Measurements from ENCODE around the gene CSDE1. TPM values are rescaled to one million over a fixed set of nuclear protein-coding genes. Genes with fewer than 3 reads are reported as not detected.

CSDE1 gene
- total and polyA plus RNA-seq, 2 donors (not counting 3 experiments of a cell fraction or from before 2014, with no cell fraction given): 129 to 492 TPM

DNA sequence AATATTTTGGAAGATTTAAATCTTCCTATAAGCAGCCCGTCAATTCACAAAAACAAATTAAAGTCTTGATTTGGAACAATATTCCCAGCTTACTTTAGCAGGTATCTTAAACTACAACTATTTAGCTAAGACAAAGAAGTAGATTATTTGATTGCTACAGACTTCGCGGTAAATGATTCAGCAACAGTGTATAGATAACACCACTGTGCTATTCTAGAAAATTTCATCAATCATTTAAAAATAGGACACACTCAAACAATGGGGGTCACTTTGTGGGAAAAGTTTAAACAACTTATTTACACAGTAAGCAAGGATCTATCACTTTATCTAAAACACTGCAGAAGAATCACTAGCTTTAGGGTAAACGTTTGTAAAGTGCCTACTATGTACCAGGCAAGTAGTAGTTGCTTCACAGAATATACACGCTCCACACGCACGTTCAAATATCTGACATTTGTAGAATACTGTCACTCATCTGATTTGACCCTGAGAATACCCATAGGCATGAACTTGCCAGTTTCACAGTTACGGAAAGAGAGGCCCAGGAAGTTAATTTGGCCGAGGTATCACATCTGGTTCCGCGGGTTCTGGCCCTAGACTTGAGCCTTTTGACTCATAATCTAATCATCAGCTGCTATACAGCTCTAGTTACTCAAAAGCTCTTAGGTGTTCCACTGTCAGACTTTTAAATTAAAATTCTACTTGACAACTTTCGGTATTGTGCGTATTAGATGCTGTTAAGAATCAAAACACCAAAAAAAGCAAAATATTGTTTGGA, 88.8 kb downstream of the CSDE1 start:
- no peak for DNase-seq (ENCODE audit: low read depth, low spot score)
- Histone ChIP-seq H3K36me3 (ENCODE audit: control insufficient read depth in 2 of 2, extremely low read depth in 1 of 2, insufficient read depth in 2 of 2, low read length in 2 of 2) (no peaks in the 10 kb centered on the region), H3K9me3 (replicated peaks; ENCODE audit: control insufficient read depth, insufficient read depth, low read length) (no peaks in the 10 kb centered on the region), H3K4me2 (ENCODE audit: insufficient read depth, low read length) (peak overlapping the region; percentile 91), H3K27ac (ENCODE audit: insufficient read depth, low read depth, low read length) (no peak overlapping the region), H3K79me2 (ENCODE audit: control insufficient read depth, insufficient read depth, low read length) (no peaks in the 10 kb centered on the region), H3K9me1 (replicated peaks; ENCODE audit: control insufficient read depth, extremely low read depth, insufficient read depth, low read length) (no peaks in the 10 kb centered on the region), H2AFZ (ENCODE audit: low read depth, low read length) (peak overlapping the region; percentile 97), H3K27me3 (ENCODE audit: control insufficient read depth in 2 of 2, insufficient read depth in 2 of 2, low read length in 2 of 2) (peaks cover 4 to 13% of the 10 kb centered on the region in 2 experiments), H3K4me1 (ENCODE audit: control insufficient read depth, extremely low read depth, insufficient read depth, low read length) (peaks cover 11% of the 10 kb centered on the region), H3K9ac (replicated peaks; ENCODE audit: extremely low read depth, insufficient read depth, low read length) (peak overlapping the region; percentile 3), H4K20me1 (replicated peaks; ENCODE audit: control insufficient read depth, extremely low read depth, insufficient read depth, low read length) (no peaks in the 10 kb centered on the region), H3K4me3 (replicated peaks in 1 of 3; ENCODE audit: insufficient read depth in 1 of 3, low read depth in 1 of 3, low read length in 3 of 3) (peak overlapping the region; percentile 56 to 65 (median 62))
- ChIA-PET POLR2A (no interaction called here), CTCF (interaction anchor here (1.2 to 1.5 kb wide), 5 partner anchors 9 to 386 kb away, joined by 3 to 8 read pairs (median 5); no protein-coding TSS in a partner anchor)
- TF ChIP-seq, protein P1, sequence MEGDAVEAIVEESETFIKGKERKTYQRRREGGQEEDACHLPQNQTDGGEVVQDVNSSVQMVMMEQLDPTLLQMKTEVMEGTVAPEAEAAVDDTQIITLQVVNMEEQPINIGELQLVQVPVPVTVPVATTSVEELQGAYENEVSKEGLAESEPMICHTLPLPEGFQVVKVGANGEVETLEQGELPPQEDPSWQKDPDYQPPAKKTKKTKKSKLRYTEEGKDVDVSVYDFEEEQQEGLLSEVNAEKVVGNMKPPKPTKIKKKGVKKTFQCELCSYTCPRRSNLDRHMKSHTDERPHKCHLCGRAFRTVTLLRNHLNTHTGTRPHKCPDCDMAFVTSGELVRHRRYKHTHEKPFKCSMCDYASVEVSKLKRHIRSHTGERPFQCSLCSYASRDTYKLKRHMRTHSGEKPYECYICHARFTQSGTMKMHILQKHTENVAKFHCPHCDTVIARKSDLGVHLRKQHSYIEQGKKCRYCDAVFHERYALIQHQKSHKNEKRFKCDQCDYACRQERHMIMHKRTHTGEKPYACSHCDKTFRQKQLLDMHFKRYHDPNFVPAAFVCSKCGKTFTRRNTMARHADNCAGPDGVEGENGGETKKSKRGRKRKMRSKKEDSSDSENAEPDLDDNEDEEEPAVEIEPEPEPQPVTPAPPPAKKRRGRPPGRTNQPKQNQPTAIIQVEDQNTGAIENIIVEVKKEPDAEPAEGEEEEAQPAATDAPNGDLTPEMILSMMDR (IDR thresholded peaks at IDR 0.05; ENCODE audit: extremely low read depth in 1 of 2, insufficient read depth in 1 of 2, low read depth in 1 of 2, low read length in 2 of 2): no peak
- TF ChIP-seq GATA2 (IDR thresholded peaks at IDR 0.05; ENCODE audit: insufficient read depth, insufficient read length, low read depth, low read length): no peak
- dilution Hi-C loops (cut with MboI; ENCODE audit: extremely low pct_ligation_motif_present, low sequenced_read_pairs): no loop called here
- no TSS peak for BruUV-seq (replicated peaks)
- no peak for FAIRE-seq
- intact Hi-C loops (cut with micrococcal nuclease): no loop called here

DNA sequence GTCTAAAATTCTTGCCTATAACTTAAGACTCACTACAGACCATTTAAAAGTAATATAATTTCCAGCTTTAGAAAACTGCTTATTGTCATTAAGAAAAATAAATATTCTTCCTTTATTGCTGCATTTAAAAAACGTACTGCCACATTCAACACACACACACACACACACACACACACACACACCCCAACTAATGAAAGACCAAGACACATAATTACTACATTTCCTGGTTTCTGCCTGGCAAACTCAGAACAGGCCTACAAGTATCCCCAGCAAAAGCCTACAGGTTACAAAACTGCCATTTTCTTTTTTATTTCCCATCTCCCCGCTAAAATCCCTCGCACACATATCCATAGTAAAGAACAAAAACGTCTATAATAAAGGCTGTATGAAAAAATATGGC, 89.4 kb downstream of the CSDE1 start:
- no peaks in the 10 kb centered on the region for H3K9me1 ChIP-seq (replicated peaks; ENCODE audit: control insufficient read depth, extremely low read depth, insufficient read depth, low read length)
- H3K4me3 ChIP-seq (replicated peaks in 1 of 3; ENCODE audit: insufficient read depth in 1 of 3, low read depth in 1 of 3, low read length in 3 of 3): no peak overlapping the region
- ChIA-PET CTCF (interaction anchor here (1.0 to 1.5 kb wide), 4 partner anchors 25 to 385 kb away, joined by 3 read pairs; no protein-coding TSS in a partner anchor), POLR2A (no interaction called here)
- intact Hi-C loops (cut with micrococcal nuclease): no loop called here
- peaks cover 2 to 11% of the 10 kb centered on the region in 2 experiments for H3K27me3 ChIP-seq (ENCODE audit: control insufficient read depth in 2 of 2, insufficient read depth in 2 of 2, low read length in 2 of 2)
- H3K36me3 ChIP-seq (ENCODE audit: control insufficient read depth in 2 of 2, extremely low read depth in 1 of 2, insufficient read depth in 2 of 2, low read length in 2 of 2): no peaks in the 10 kb centered on the region
- peaks cover 11% of the 10 kb centered on the region for H3K4me1 ChIP-seq (ENCODE audit: control insufficient read depth, extremely low read depth, insufficient read depth, low read length)
- H3K9ac ChIP-seq (replicated peaks; ENCODE audit: extremely low read depth, insufficient read depth, low read length): no peak overlapping the region
- H3K27ac ChIP-seq (ENCODE audit: insufficient read depth, low read depth, low read length): no peak overlapping the region
- no TSS peak for BruUV-seq (replicated peaks)
- H3K9me3 ChIP-seq (replicated peaks; ENCODE audit: control insufficient read depth, insufficient read depth, low read length): no peaks in the 10 kb centered on the region
- no peak overlapping the region for H2AFZ ChIP-seq (ENCODE audit: low read depth, low read length)
- dilution Hi-C loops (cut with MboI; ENCODE audit: extremely low pct_ligation_motif_present, low sequenced_read_pairs): no loop called here
- no peak overlapping the region for H3K4me2 ChIP-seq (ENCODE audit: insufficient read depth, low read length)
- FAIRE-seq: no peak
- TF ChIP-seq POLR2A (IDR thresholded peaks at IDR 0.05; ENCODE audit: low read depth, low read length) (no peak), FOS (IDR thresholded peaks at IDR 0.05; ENCODE audit: borderline replicate concordance, insufficient read depth, low read length) (no peak), JUN (IDR thresholded peaks at IDR 0.05; ENCODE audit: borderline replicate concordance, insufficient read depth, insufficient read length, low read depth) (no peak), POLR2AphosphoS5 (IDR thresholded peaks at IDR 0.05; ENCODE audit: insufficient read depth, low read depth, low read length) (no peak), MYC (IDR thresholded peaks at IDR 0.05; ENCODE audit: low read depth, low read length) (no peak), GATA2 (IDR thresholded peaks at IDR 0.05; ENCODE audit: insufficient read depth, insufficient read length, low read depth, low read length) (no peak), EZH2 (IDR thresholded peaks at IDR 0.05; ENCODE audit: borderline replicate concordance, low read depth, low read length, severe bottlenecking) (no peak)
- TF ChIP-seq, protein P1 (IDR thresholded peaks at IDR 0.05; ENCODE audit: extremely low read depth in 1 of 2, insufficient read depth in 1 of 2, low read depth in 1 of 2, low read length in 2 of 2): no peak
- TF ChIP-seq, protein P2, sequence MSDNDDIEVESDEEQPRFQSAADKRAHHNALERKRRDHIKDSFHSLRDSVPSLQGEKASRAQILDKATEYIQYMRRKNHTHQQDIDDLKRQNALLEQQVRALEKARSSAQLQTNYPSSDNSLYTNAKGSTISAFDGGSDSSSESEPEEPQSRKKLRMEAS (IDR thresholded peaks at IDR 0.05; ENCODE audit: insufficient read depth, insufficient read length): no peak
- H4K20me1 ChIP-seq (replicated peaks; ENCODE audit: control insufficient read depth, extremely low read depth, insufficient read depth, low read length): no peaks in the 10 kb centered on the region
- DNase-seq (ENCODE audit: low read depth, low spot score): no peak
- H3K79me2 ChIP-seq (ENCODE audit: control insufficient read depth, insufficient read depth, low read length): no peaks in the 10 kb centered on the region

Data from endothelial cell of umbilical vein (primary cell).